ENCODE data around the gene PTGR3.

The PTGR3 gene

DNA sequence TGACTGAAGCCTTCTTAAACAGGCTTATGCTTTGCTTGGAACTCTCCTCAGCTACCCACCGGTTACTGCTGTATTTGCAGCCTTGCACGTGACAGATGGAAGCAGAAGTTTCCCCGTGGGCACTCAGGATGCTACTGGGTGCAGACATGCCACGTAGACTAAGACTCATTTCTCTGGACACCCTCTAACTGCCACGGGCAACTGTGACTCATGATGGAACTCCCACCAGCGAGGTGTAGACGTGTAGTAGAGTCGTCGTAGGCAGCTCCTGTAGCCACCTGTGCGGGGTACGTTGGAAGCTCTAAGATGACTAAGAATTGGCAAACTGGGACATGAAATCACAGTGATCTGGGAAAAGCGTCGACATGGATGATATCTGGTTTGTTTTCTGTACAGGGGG, 29.2 kb upstream of the PTGR3 start:
- in situ Hi-C loops (cut with HindIII; ENCODE audit: low sequenced_read_pairs), result no loop called here
- TF ChIP-seq, protein P1, sequence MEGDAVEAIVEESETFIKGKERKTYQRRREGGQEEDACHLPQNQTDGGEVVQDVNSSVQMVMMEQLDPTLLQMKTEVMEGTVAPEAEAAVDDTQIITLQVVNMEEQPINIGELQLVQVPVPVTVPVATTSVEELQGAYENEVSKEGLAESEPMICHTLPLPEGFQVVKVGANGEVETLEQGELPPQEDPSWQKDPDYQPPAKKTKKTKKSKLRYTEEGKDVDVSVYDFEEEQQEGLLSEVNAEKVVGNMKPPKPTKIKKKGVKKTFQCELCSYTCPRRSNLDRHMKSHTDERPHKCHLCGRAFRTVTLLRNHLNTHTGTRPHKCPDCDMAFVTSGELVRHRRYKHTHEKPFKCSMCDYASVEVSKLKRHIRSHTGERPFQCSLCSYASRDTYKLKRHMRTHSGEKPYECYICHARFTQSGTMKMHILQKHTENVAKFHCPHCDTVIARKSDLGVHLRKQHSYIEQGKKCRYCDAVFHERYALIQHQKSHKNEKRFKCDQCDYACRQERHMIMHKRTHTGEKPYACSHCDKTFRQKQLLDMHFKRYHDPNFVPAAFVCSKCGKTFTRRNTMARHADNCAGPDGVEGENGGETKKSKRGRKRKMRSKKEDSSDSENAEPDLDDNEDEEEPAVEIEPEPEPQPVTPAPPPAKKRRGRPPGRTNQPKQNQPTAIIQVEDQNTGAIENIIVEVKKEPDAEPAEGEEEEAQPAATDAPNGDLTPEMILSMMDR (IDR thresholded peaks at IDR 0.05; ENCODE audit: low read depth, low read length, missing control alignments), result no peak
- H3K4me3 ChIP-seq (ENCODE audit: low read depth, low read length), result no peak overlapping the region
- DNase-seq (ENCODE audit: low read depth), result no peak

DNA sequence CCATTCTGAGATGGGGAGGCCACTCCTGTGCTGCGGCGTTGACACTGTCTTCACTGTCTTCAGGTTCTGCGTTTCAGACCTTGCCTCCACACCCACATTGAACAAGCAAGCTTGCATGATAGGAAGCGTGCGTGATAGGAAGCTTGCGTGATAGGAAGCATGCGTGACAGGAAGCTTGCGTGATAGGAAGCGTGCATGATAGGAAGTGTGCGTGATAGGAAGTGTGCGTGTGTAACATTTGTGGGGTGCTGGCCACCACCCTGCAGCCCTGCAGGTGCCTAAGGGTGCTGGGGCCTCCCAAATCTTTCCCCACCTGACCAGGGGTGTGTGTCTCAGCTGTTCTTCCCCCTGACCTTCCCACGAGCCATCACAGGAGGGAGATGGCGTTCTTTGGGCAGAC, 27.0 kb upstream of the PTGR3 start:
- in situ Hi-C loops (cut with HindIII; ENCODE audit: low sequenced_read_pairs), result no loop called here
- no peak for DNase-seq (ENCODE audit: low read depth)
- TF ChIP-seq, protein P1 (IDR thresholded peaks at IDR 0.05; ENCODE audit: low read depth, low read length, missing control alignments), result no peak
- H3K4me3 ChIP-seq (ENCODE audit: low read depth, low read length), result no peak overlapping the region

DNA sequence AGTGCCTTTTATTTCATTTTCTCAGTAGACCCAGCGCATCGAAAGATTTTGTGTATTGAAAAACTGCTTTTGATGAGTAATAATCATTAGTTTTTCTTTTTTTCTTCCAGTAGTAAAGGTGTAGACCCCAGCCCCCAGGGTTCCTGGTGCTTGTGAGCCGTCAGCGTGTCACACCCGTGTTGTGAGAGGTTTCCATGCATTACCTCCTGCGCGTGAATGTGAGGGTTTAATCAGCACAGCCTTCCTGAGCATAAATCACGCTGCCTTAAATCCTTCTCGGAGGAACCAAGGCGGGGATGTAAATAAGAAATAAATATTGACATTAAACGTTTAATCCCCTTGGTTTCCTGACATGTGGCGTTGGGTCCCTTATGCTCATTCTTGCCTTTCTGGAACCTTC, 26.0 kb upstream of the PTGR3 start:
- in situ Hi-C loops (cut with HindIII; ENCODE audit: low sequenced_read_pairs), result no loop called here
- TF ChIP-seq, protein P1 (IDR thresholded peaks at IDR 0.05; ENCODE audit: low read depth, low read length, missing control alignments), result no peak
- DNase-seq (ENCODE audit: low read depth), result no peak
- H3K4me3 ChIP-seq (ENCODE audit: low read depth, low read length), result no peak overlapping the region

- TF ChIP-seq, protein P1 (IDR thresholded peaks at IDR 0.05; ENCODE audit: low read depth, low read length, missing control alignments), result no peak
- H3K4me3 ChIP-seq (ENCODE audit: low read depth, low read length), result no peak overlapping the region
- in situ Hi-C loops (cut with HindIII; ENCODE audit: low sequenced_read_pairs), result no loop called here
- DNase-seq (ENCODE audit: low read depth), result no peak
These were observed 22.1 kb upstream of the PTGR3 start for GRCh38 chr18:75231053-75231406.

DNA sequence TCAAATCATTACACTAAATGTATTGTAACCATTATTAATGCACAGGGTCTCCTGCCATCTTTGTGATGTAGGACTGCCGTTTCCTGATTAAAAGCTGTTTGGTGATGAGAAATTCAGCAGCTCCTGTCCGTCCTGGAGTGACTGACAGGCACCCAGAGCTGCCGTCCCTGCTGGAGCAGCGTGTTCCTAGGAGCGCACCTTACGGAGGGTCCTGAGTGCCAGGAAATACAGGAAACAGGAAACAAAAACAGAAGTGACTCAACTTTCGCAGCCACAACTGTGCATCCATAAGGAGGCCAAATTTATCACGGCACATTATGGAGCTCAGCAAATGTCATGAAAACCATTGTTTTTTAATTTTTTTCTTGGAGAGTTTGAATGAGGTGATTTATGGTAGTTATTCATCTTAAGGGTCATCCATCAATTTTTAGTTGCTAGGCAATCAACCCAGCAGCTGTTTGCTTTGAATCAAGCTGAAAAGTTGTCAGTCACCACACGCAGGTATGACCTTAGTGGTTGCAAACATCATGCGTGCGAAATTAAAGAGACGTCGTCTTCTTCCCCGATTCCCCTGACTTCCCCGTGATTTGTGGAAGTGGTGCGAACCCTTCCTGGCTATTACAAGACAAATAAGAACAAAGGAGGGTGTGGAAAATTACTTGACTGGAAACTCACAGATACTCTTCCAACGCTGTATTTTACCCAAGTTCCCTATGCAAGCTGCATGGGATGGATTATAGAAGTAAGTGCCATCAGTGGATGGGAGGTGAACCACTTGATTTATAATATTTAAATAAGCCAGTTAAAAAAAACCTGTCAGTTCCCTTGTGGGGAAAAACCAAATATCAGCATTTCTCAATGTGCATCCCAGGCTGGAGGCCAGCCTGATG, 21.5 kb upstream of the PTGR3 start:
- peak; percentile 65 for DNase-seq (ENCODE audit: low read depth)
- H3K4me3 ChIP-seq (ENCODE audit: low read depth, low read length), result no peak overlapping the region
- in situ Hi-C loops (cut with HindIII; ENCODE audit: low sequenced_read_pairs), result no loop called here
- TF ChIP-seq, protein P1 (IDR thresholded peaks at IDR 0.05; ENCODE audit: low read depth, low read length, missing control alignments), result no peak

DNA sequence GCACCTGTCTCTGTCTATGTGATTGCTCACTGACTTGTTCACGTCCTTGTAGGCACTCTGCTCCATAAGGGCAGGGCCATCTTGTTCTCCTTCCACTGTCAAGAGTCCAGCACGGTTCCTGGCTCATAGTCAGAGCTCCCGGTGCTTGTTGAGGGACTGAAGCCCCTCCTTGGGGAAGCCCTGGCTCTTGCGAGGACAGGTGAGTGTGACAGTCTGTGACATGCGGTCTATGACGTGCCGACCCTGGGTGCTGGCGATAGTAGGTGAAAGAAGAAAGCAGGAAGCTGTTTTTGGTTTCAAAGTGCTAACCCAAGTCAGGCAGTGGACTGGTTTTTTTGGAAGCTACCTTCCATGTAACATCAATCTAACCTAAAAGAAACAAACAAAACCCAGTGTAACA, 20.5 kb upstream of the PTGR3 start:
- in situ Hi-C loops (cut with HindIII; ENCODE audit: low sequenced_read_pairs), result no loop called here
- no peak overlapping the region for H3K4me3 ChIP-seq (ENCODE audit: low read depth, low read length)
- TF ChIP-seq, protein P1 (IDR thresholded peaks at IDR 0.05; ENCODE audit: low read depth, low read length, missing control alignments), result no peak
- no peak for DNase-seq (ENCODE audit: low read depth)

Measured in astrocyte of the cerebellum (primary cell).